Activated naive CD8-positive, alpha-beta T cell treated with anti-CD3 and anti-CD28 coated beads, Interleukin-2, amount 50 U/mL, for 16 hours (primary cell): Measurements from ENCODE around the gene P2RY8.
"Not testable (repeated sequence)": the region's sequence is repeated elsewhere in the genome, so short reads cannot be mapped to it uniquely, and the experiment has no call there.

Experiments
- DNase-seq: peaks from one replicate; pipeline ENCODE4 v3.0.0-alpha.2; 2020; ENCODE audit warnings: low read depth, low spot score

Gene P2RY8

GRCh38 chrX:1464971-1465285 lies 72.1 kb downstream of the P2RY8 start:
- DNase-seq = no peak

DNA sequence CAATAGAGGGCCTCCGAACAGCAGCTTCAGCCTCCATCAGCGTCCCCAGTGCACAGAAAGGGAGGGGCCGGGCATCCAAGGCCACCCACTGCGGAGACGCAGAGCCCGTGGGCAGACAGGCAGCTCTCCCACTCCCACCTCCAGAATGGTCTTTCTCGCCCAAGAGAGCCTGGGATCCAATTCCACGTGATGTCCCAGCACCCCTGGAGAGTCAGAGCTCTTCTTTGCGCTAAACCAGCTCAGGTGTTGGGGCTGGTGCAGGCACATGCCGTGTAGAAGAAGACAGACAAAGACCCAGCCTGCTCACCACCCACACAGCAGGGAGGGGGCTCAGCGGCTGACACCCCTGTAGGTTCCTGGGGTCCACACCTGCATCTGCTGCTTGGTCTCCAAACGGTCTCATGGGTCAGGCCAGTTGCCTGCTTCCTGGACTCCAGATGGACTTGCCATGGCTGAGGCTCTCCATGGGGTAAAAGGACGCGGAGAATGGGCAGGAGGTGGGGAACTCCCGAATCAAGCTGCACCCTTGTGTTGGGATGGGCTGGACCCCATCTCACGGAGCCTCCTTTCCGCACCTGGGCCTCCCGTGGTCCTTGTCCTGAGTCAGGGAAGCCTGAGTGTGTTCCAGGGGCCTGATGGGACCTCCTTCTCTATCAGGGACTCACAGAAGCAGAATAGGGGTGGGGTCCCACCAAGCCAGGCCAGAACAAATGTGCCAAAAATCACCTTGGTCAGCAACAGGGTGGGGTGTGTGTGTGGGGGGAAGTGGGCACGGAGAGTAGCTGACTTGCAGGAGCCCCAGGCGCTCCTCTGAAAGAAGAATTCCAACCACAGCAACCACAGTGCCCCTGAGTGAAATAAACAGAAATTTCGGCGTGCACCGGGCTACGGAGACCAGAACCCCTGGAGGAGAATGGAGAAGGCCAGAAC lies 72.7 kb downstream of the P2RY8 start:
- DNase-seq = no peak

DNA sequence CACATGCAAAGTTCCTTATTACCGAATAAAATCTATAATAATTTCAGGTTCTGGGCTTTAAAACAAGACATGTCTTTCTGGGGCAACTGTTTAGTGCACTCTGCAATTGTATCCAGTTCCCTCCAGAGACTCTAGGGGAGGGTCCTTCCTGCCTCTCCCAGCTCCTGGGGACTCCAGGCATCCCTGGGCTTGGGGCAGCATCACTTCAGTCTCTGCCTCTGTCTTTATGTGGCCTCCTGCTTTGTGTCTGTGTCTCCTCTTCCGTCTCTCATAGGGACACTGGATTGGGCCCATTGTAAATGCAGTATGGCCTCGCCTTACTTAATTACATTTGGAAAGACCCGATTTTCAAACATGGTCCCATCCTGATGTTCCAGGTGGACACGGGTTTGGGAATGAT lies 73.4 kb downstream of the P2RY8 start:
- no peak for DNase-seq

- DNase-seq = peak; percentile 46
These were observed 74.3 kb downstream of the P2RY8 start for GRCh38 chrX:1462596-1463251.

DNA sequence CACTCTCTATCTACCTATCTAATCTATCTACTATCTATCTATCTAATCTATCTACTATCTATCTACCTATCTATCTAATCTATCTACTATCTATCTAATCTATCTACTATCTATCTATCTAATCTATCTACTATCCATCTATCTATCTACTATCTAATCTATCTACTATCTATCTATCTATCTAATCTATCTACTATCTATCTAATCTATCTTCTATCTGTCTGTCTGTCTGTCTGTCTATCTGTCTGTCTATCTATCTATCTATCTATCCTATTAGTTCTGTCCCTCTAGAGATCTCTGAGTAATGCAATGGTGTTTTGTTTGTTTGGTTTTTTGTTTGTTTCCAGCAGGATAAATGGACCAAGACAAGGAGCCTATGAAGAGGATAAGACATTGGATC lies 74.9 kb downstream of the P2RY8 start:
- DNase-seq = no peak

GRCh38 chrX:1455948-1456280 lies 81.1 kb downstream of the P2RY8 start:
- DNase-seq = no peak

DNA sequence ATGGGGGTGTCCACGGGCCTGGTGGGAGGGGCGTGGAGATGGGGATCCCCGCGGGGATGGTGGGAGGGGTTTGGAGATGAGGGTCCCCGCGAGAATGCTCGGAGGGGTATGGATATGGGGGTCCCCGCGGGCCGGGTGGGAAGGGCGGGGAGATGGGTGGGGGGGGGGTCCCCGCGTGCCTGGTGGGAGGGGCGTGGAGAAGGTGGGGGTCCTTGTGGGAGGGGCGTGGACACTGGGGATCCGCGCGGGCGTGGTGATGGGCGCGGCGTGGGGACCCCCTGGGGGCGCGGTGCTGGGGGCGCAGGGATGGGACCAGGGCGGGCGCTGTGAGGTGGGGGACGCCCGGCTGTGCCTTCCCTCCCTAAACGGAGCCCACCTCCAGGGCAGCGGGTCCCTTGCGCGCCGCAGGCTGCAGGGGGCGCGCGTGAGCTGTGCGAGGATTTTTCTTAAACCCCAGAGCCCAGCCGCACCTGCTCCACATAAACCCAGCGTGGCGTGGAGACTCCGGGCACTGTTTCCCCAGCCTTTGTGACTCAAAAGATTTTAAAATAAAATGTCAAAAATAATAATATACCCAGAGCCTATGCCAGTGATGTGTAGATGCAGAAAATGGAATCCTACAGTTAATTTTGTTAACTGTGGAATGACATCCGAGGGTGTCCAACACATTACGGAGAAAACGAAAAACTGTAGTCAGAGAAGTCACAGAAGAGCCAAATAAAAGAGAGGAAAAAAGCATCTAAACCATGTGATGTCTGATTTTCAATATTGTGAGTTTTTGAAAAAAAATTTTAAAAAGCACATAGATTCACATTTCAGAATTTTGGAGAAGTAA lies 82.8 kb downstream of the P2RY8 start:
- peak; percentile 85 for DNase-seq

DNA sequence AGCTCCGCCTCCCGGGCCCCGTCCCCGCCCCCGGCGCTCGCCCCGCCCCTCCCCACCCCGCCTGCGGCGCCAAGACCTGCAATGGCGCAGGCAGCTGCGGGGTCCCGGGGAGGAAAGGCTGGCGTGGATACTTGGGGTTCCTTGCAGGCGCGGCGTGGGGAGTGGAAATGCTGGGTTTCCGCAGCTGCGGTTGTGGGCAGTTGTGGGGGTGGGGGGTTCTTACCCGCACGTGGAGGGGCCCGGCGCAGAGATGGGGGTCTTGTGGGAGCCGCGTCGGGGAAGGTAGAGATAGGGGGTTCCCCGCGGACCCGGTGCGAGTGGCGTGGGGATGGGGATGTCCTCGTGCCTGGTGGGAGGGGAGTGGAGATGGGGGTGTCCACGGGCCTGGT lies 83.6 kb downstream of the P2RY8 start:
- no peak for DNase-seq

DNA sequence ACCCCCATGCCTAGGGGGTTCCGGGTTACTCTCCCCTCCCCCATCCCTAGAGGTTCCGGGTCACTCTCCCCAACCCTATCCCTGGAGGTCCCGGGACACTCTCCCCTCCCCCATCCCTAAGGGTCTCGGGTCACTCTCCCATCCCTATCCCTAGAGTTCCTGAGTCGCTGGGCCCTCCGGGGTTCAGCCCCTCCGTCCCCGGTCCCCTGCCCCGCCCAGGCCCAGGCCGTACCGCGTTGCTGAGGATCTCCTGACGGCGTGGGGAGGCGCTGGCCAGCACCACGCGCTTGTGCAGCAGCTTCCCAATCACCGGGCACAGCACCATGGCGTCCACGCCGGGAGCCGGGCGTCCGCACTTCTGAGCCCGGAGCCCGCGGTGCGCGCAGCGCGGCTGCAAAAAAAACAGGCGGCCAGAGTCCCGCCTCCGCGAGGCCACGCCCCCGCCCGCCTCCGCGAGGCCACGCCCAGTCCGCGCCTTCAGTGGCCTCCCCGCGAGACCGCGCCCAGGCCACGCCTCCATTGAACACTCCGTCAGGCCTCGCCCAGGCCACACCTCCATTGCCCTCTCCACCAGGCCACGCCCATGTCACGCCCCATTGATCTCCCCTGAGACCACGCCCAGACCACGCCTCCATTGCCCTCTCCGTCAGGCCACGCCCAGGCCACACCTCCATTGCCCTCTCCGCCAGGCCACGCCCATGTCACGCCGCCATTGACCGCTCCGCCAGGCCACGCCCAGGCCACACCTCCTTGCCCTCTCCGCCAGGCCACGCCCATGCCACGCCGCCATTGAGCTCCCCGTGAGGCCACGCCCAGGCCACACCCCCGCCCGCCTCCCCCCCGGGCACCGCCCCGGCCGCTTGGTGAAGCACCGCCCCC lies 84.2 kb downstream of the P2RY8 start, which contains the start of gene ASMTL:
TSS of gene ASMTL (minus strand) at position 394 of the 879 bp plus-strand sequence. CDS start at position 325, 69 bp downstream.
- DNase-seq = peak; percentile 100

GRCh38 chrX:1451661-1452515 lies 85.1 kb downstream of the P2RY8 start:
- DNase-seq = no peak

DNA sequence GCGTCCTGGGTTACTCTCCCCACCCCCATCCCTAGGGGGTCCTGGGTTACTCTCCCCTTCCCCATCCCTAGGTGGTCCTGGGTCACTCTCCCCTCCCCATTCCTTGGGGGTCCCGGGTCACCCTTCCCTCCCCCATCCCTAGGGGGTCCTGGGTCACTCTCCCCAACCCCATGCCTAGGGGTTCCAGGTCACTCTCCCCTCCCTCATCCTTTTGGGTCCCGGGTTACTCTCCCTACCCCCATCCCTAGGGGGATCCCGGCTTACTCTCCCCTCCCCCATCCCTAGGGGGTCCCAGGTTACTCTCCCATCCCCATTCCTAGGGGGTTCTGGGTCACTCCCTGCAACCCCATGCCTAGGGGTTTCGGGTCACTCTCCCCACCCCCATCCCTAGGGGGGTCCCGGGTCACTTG lies 85.7 kb downstream of the P2RY8 start:
- DNase-seq = no peak

GRCh38 chrX:1450361-1451161 lies 86.4 kb downstream of the P2RY8 start:
- no peak for DNase-seq

DNA sequence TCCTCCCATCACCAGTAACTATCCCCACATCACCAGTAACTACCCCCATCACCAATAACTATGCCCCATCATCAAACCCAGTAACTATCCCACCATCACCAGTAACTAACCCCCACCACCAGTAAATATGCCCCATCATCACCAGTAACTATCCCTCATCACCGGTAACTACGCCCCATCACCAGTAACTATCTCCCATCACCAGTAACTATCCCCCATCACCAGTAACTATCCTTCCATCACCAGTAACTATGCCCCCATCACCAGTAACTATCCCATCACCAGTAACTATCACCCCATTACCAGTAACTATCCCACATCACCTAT lies 87.2 kb downstream of the P2RY8 start:
- no peak for DNase-seq

DNA sequence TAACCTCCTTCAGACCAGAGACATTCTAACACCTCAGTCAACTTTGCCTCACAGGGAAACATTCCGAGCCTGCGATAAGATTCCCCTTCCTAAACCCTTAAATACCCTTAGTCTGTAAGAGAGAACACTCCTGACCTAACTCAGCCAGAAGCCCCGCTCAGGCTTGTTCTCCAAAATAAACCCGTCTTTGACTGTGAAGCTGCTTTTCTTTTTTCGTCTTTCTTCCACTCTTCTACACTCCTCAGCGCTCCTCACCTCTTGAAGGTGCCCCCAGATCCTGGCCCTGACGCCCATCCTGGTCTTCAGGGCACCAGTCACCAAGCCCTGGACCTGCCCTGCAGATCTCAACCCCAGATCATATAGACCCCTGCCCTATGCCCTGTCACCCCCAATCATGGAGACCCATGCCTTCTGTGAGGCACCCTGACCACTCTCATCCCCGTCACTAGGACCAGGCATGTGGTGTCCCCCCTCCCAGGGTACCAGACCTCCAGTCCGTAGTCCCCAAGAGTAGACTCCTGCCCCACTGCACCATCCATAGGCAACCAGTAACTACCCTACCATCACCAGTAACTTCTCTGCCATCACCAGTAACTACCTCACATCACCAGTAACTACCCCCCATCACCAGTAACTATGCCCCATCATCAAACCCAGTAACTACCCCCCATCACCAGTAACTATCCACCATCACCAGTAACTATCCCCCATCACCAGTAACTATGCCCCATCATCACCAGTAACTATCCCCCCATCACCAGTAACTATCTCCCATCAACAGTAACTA lies 87.8 kb downstream of the P2RY8 start:
- DNase-seq = no peak

GRCh38 chrX:1448573-1449001 lies 88.4 kb downstream of the P2RY8 start:
- not testable (repeated sequence) for DNase-seq

DNA sequence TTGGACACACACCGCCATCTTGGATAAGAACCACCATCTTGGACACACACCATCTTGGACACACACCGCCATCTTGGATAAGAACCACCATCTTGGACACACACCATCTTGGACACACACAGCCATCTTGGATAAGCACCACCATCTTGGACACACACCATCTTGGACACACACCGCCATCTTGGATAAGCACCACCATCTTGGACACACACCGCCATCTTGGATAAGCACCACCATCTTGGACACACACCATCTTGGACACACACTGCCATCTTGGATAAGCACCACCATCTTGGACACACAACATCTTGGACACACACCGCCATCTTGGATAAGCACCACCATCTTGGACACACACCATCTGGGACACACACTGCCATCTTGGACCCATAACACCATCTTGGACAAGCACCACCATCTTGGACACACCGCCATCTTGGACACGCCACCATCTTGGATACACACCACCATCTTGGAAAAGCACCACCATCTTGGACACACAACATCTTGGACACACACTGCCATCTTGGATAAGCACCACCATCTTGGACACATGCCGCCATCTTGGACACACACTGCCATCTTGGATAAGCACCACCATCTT lies 88.9 kb downstream of the P2RY8 start:
- not testable (repeated sequence) for DNase-seq

GRCh38 chrX:1446984-1447968 lies 89.7 kb downstream of the P2RY8 start:
- DNase-seq = not testable (repeated sequence)
